GM12873 (cell line): ENCODE data around the gene PRDX3.

ENCODE experiments used
- CTCF ChIP-seq: IDR thresholded peaks from 2 replicates; pipeline ENCODE4 v1.5.1; 2012; ENCODE audit warnings: low read depth, mild to moderate bottlenecking, moderate library complexity, low read length, control low read depth; ENCODE audit not compliant: insufficient read depth; ENCODE audit errors: missing control alignments

The PRDX3 gene

GRCh38 chr10:119129721-119130120, 48.9 kb downstream of the PRDX3 start:
- no peak for TF ChIP-seq CTCF

- no peak for TF ChIP-seq CTCF
Measured at GRCh38 chr10:119125942-119126341, 52.7 kb downstream of the PRDX3 start.

GRCh38 chr10:119120875-119121274, 57.7 kb downstream of the PRDX3 start:
- no peak for TF ChIP-seq CTCF

GRCh38 chr10:119120413-119120867, 58.2 kb downstream of the PRDX3 start:
- no peak for TF ChIP-seq CTCF

- no peak for TF ChIP-seq CTCF
Measured at GRCh38 chr10:119119400-119119799, 59.2 kb downstream of the PRDX3 start.

- no peak for TF ChIP-seq CTCF
Measured at GRCh38 chr10:119118231-119118630, 60.4 kb downstream of the PRDX3 start.
